Muscle layer of duodenum (tissue), 2 donors: ENCODE measurements around the gene FAM174B.

ENCODE experiments used
- H3K27ac ChIP-seq: one replicate; pipeline ENCODE4 v1.7.0; 2013; ENCODE audit warnings: mild to moderate bottlenecking, low read length
- H3K27me3 ChIP-seq: one replicate; pipeline ENCODE4 v1.7.0; 2013; ENCODE audit warnings: low read depth, mild to moderate bottlenecking, control low read depth, low read length
- H3K36me3 ChIP-seq, 2 donors: one replicate each; pipeline ENCODE4 v1.7.0; 2013; ENCODE audit warnings: low read length in 2 of 2, control low read depth in 1 of 2, mild to moderate bottlenecking in 1 of 2; ENCODE audit not compliant: insufficient read depth in 2 of 2, control insufficient read depth in 1 of 2
- H3K4me1 ChIP-seq, 2 donors: one replicate each; pipeline ENCODE4 v1.7.0; 2013; ENCODE audit warnings: low read length in 2 of 2, mild to moderate bottlenecking in 2 of 2, control low read depth in 1 of 2, moderate library complexity in 1 of 2; ENCODE audit not compliant: insufficient read depth in 2 of 2, control insufficient read depth in 1 of 2
- H3K4me3 ChIP-seq, 2 donors: one replicate each; pipeline ENCODE4 v1.7.0; 2013; ENCODE audit warnings: low read length in 2 of 2, low read depth in 1 of 2, mild to moderate bottlenecking in 1 of 2
- H3K9me3 ChIP-seq, 2 donors: one replicate each; pipeline ENCODE4 v1.7.0; 2013; ENCODE audit warnings: low read length in 2 of 2, control low read depth in 1 of 2, mild to moderate bottlenecking in 1 of 2; ENCODE audit not compliant: control insufficient read depth in 1 of 2
- donor health status: healthy.

The FAM174B gene

GRCh38 chr15:92651877-92652575 is 3.5 kb downstream of the FAM174B start:
- no peaks in the 10 kb centered on the region for H3K27me3 ChIP-seq
- no peaks in the 10 kb centered on the region for H3K36me3 ChIP-seq
- no peaks in the 10 kb centered on the region for H3K9me3 ChIP-seq
- no peak overlapping the region for H3K27ac ChIP-seq
- H3K4me3 ChIP-seq, result no peak overlapping the region
- peaks cover 3 to 17% of the 10 kb centered on the region in 2 donors for H3K4me1 ChIP-seq

- Histone ChIP-seq H3K27me3 (no peaks in the 10 kb centered on the region), H3K9me3 (no peaks in the 10 kb centered on the region), H3K4me3 (no peak overlapping the region), H3K4me1 (peaks cover 3 to 17% of the 10 kb centered on the region in 2 donors), H3K27ac (no peak overlapping the region), H3K36me3 (no peaks in the 10 kb centered on the region)
Measured at GRCh38 chr15:92650966-92651365, 4.6 kb downstream of the FAM174B start.

GRCh38 chr15:92650256-92650655 is 5.3 kb downstream of the FAM174B start:
- H3K27ac ChIP-seq, result no peak overlapping the region
- H3K4me3 ChIP-seq, result no peak overlapping the region
- H3K27me3 ChIP-seq, result no peaks in the 10 kb centered on the region
- peaks cover 3 to 17% of the 10 kb centered on the region in 2 donors for H3K4me1 ChIP-seq
- H3K36me3 ChIP-seq, result no peaks in the 10 kb centered on the region
- H3K9me3 ChIP-seq, result no peaks in the 10 kb centered on the region

- Histone ChIP-seq H3K27me3 (no peaks in the 10 kb centered on the region), H3K9me3 (no peaks in the 10 kb centered on the region), H3K27ac (no peak overlapping the region), H3K4me1 (peaks cover 2 to 3% of the 10 kb centered on the region in 2 donors), H3K4me3 (no peak overlapping the region), H3K36me3 (no peaks in the 10 kb centered on the region)
Measured at GRCh38 chr15:92648190-92648875, 7.2 kb downstream of the FAM174B start.

GRCh38 chr15:92647467-92648163 is 8.0 kb downstream of the FAM174B start:
- no peak overlapping the region for H3K4me3 ChIP-seq
- no peaks in the 10 kb centered on the region for H3K27me3 ChIP-seq
- peaks cover 0 to 3% of the 10 kb centered on the region in 2 donors for H3K4me1 ChIP-seq
- no peak overlapping the region for H3K27ac ChIP-seq
- no peaks in the 10 kb centered on the region for H3K36me3 ChIP-seq
- H3K9me3 ChIP-seq, result no peaks in the 10 kb centered on the region

GRCh38 chr15:92646216-92646615 is 9.4 kb downstream of the FAM174B start:
- no peaks in the 10 kb centered on the region for H3K36me3 ChIP-seq
- H3K27me3 ChIP-seq, result no peaks in the 10 kb centered on the region
- peaks cover 0 to 3% of the 10 kb centered on the region in 2 donors for H3K9me3 ChIP-seq
- no peak overlapping the region for H3K4me3 ChIP-seq
- H3K4me1 ChIP-seq, result peaks cover 0 to 3% of the 10 kb centered on the region in 2 donors
- no peak overlapping the region for H3K27ac ChIP-seq

- H3K36me3 ChIP-seq, result no peaks in the 10 kb centered on the region
- no peaks in the 10 kb centered on the region for H3K27me3 ChIP-seq
- H3K9me3 ChIP-seq, result peaks cover 0 to 3% of the 10 kb centered on the region in 2 donors
- H3K27ac ChIP-seq, result no peak overlapping the region
- H3K4me3 ChIP-seq, result no peak overlapping the region
- H3K4me1 ChIP-seq, result peaks cover 0 to 3% of the 10 kb centered on the region in 2 donors
Measured at GRCh38 chr15:92645731-92646130, 9.8 kb downstream of the FAM174B start.

- Histone ChIP-seq H3K9me3 (peaks cover 0 to 3% of the 10 kb centered on the region in 2 donors), H3K27ac (no peak overlapping the region), H3K36me3 (no peaks in the 10 kb centered on the region), H3K27me3 (no peaks in the 10 kb centered on the region), H3K4me3 (no peak overlapping the region), H3K4me1 (no peaks in the 10 kb centered on the region)
Measured at GRCh38 chr15:92645051-92645631, 10.4 kb downstream of the FAM174B start.

- no peak overlapping the region for H3K4me3 ChIP-seq
- H3K27me3 ChIP-seq, result no peaks in the 10 kb centered on the region
- peaks cover 0 to 3% of the 10 kb centered on the region in 2 donors for H3K9me3 ChIP-seq
- no peaks in the 10 kb centered on the region for H3K36me3 ChIP-seq
- H3K4me1 ChIP-seq, result peaks cover 0 to under 1% of the 10 kb centered on the region in 2 donors
- H3K27ac ChIP-seq, result no peak overlapping the region
Measured at GRCh38 chr15:92643849-92644815, 11.4 kb downstream of the FAM174B start.

GRCh38 chr15:92638709-92639365 is 16.7 kb downstream of the FAM174B start:
- Histone ChIP-seq H3K36me3 (no peaks in the 10 kb centered on the region), H3K4me3 (peak overlapping the region in 1 of 2 donors; percentile 28), H3K27me3 (no peaks in the 10 kb centered on the region), H3K9me3 (peaks cover 0 to 3% of the 10 kb centered on the region in 2 donors), H3K27ac (peak overlapping the region; percentile 53), H3K4me1 (peaks cover 0 to 41% of the 10 kb centered on the region in 2 donors)
